Measurements from ENCODE around the gene GPANK1.

Gene GPANK1

GRCh38 chr6:31614684-31615578, 49.9 kb downstream of the GPANK1 start, which contains the start of gene AIF1:
Gene AIF1, plus strand, starts transcription at chr6:31615234. Its CDS starts 96 bp downstream, at chr6:31615330.
- DNase-seq, result no peak

GRCh38 chr6:31614075-31614619, 50.6 kb downstream of the GPANK1 start:
- DNase-seq, result no peak

All from cortex of kidney (tissue), 1 donor.